Panc1 (cell line): Measurements from ENCODE around the gene IQSEC1.

Experiments
- POLR2AphosphoS5 ChIP-seq: IDR thresholded peaks from 2 replicates; pipeline ENCODE4 v1.6.1; 2012; ENCODE audit warnings: mild to moderate bottlenecking, low read depth, low read length, moderate library complexity
- TCF7L2 ChIP-seq: IDR thresholded peaks from 2 replicates; pipeline ENCODE4 v1.6.1; 2011; ENCODE audit warnings: mild to moderate bottlenecking, low read depth, low read length, inconsistent platforms
- TF ChIP-seq, protein P1 (sequence below): fragments of 450-650 bp; IDR thresholded peaks from 2 replicates; pipeline ENCODE4 v1.5.1; 2017; ENCODE audit warnings: mild to moderate bottlenecking
- TF ChIP-seq, protein P2 (sequence below), 2 experiments: IDR thresholded peaks; 2 replicates each; pipeline ENCODE4 v1.6.1; 2011 to 2012; ENCODE audit warnings: low read depth in 2 of 2, control low read depth in 1 of 2, low read length in 1 of 2, mild to moderate bottlenecking in 1 of 2, moderate library complexity in 1 of 2; ENCODE audit not compliant: insufficient read depth in 1 of 2

DNA sequence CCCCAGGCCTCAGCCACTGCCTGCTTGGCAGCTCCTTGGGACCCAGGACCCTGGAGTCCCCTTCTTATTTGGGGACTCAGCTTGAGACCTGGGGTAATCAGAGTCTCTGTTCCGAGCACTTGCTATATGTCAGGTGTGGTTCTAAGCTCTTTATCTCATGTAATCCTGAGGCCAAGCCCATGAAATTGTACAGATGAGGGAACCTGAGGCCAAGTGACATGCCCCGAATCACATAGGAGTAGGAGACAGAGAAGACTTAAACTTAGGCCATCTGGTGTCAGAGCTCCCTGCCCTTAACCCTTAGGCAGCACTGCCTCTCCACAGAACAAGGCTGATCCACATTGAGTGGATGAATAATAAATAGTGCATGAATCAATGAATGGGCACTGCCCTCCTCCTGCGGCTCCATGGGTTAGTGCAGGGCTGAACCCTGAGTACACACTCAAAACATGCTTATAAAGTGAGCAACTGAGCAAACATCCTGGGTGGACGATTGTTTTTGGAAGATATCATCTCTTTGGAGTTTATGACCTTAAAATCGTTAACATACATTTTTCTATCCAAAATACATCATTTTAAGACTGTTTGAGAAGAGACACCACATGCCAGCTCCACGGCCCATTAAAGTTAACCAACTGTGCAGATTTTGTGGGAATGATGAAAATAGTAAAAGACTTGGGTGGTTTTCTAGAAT, 33.2 kb upstream of the IQSEC1 start:
- TF ChIP-seq, protein P1, sequence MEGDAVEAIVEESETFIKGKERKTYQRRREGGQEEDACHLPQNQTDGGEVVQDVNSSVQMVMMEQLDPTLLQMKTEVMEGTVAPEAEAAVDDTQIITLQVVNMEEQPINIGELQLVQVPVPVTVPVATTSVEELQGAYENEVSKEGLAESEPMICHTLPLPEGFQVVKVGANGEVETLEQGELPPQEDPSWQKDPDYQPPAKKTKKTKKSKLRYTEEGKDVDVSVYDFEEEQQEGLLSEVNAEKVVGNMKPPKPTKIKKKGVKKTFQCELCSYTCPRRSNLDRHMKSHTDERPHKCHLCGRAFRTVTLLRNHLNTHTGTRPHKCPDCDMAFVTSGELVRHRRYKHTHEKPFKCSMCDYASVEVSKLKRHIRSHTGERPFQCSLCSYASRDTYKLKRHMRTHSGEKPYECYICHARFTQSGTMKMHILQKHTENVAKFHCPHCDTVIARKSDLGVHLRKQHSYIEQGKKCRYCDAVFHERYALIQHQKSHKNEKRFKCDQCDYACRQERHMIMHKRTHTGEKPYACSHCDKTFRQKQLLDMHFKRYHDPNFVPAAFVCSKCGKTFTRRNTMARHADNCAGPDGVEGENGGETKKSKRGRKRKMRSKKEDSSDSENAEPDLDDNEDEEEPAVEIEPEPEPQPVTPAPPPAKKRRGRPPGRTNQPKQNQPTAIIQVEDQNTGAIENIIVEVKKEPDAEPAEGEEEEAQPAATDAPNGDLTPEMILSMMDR: no peak
- TF ChIP-seq POLR2AphosphoS5: no peak
- TF ChIP-seq TCF7L2: peak; percentile 79
- TF ChIP-seq, protein P2, sequence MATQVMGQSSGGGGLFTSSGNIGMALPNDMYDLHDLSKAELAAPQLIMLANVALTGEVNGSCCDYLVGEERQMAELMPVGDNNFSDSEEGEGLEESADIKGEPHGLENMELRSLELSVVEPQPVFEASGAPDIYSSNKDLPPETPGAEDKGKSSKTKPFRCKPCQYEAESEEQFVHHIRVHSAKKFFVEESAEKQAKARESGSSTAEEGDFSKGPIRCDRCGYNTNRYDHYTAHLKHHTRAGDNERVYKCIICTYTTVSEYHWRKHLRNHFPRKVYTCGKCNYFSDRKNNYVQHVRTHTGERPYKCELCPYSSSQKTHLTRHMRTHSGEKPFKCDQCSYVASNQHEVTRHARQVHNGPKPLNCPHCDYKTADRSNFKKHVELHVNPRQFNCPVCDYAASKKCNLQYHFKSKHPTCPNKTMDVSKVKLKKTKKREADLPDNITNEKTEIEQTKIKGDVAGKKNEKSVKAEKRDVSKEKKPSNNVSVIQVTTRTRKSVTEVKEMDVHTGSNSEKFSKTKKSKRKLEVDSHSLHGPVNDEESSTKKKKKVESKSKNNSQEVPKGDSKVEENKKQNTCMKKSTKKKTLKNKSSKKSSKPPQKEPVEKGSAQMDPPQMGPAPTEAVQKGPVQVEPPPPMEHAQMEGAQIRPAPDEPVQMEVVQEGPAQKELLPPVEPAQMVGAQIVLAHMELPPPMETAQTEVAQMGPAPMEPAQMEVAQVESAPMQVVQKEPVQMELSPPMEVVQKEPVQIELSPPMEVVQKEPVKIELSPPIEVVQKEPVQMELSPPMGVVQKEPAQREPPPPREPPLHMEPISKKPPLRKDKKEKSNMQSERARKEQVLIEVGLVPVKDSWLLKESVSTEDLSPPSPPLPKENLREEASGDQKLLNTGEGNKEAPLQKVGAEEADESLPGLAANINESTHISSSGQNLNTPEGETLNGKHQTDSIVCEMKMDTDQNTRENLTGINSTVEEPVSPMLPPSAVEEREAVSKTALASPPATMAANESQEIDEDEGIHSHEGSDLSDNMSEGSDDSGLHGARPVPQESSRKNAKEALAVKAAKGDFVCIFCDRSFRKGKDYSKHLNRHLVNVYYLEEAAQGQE (IDR thresholded peaks at IDR 0.05; ENCODE audit: insufficient read depth in 1 of 2, low read depth in 2 of 2, low read length in 1 of 2): no peak
